Liver (tissue), 9 donors: ENCODE measurements around the gene RERE. TPM values are rescaled to one million over a fixed set of nuclear protein-coding genes. Genes with fewer than 3 reads are reported as not detected.

Experiments
- DNase-seq: peaks from one replicate; pipeline ENCODE4 v3.0.0-alpha.2; 2017; ENCODE audit warnings: low spot score
- H3K27ac ChIP-seq, 2 donors: one replicate each; pipeline ENCODE4 v1.7.0; 2013; ENCODE audit warnings: inconsistent platforms in 2 of 2, low read length in 2 of 2, control low read depth in 1 of 2, low read depth in 1 of 2, mild to moderate bottlenecking in 1 of 2
- H3K27me3 ChIP-seq, 4 donors: one replicate each; pipeline versions ENCODE4 v1.6.1 to v1.7.0; 2013; ENCODE audit warnings: low read length in 3 of 4, inconsistent platforms in 1 of 4, mild to moderate bottlenecking in 1 of 4, moderate library complexity in 1 of 4; ENCODE audit not compliant: control insufficient read depth in 4 of 4, insufficient read depth in 4 of 4
- H3K36me3 ChIP-seq, 4 donors: one replicate each; pipeline versions ENCODE4 v1.6.1 to v1.7.0; 2013; ENCODE audit warnings: low read length in 3 of 4, mild to moderate bottlenecking in 3 of 4, low read depth in 1 of 4, moderate library complexity in 1 of 4; ENCODE audit not compliant: control insufficient read depth in 4 of 4, insufficient read depth in 3 of 4
- H3K4me1 ChIP-seq, 4 donors: one replicate each; pipeline versions ENCODE4 v1.6.1 to v1.7.0; 2013; ENCODE audit warnings: low read length in 3 of 4, mild to moderate bottlenecking in 3 of 4, moderate library complexity in 1 of 4; ENCODE audit not compliant: control insufficient read depth in 4 of 4, insufficient read depth in 4 of 4
- H3K4me3 ChIP-seq, 3 donors: one replicate each; pipeline versions ENCODE4 v1.6.1 to v1.7.0; 2013; ENCODE audit warnings: low read length in 3 of 3, control low read depth in 1 of 3, low read depth in 1 of 3, mild to moderate bottlenecking in 1 of 3
- H3K9ac ChIP-seq, 2 donors: one replicate each; pipeline ENCODE4 v1.7.0; 2013; ENCODE audit warnings: low read length in 2 of 2, mild to moderate bottlenecking in 2 of 2, moderate library complexity in 2 of 2, control low read depth in 1 of 2, low read depth in 1 of 2
- H3K9me3 ChIP-seq, 4 donors: one replicate each; pipeline versions ENCODE4 v1.6.1 to v1.7.0; 2013; ENCODE audit warnings: low read length in 3 of 4; ENCODE audit not compliant: control insufficient read depth in 4 of 4
- EGR1 ChIP-seq, 2 donors: IDR thresholded peaks; 2 replicates each; pipeline ENCODE4 v1.6.1; 2016 to 2018; ENCODE audit warnings: antibody characterized with exemption in 2 of 2, low read depth in 2 of 2
- FOXA1 ChIP-seq: IDR thresholded peaks from 2 replicates; pipeline ENCODE4 v1.6.1; 2016; ENCODE audit warnings: antibody characterized with exemption
- FOXA2 ChIP-seq: IDR thresholded peaks from 2 replicates; pipeline ENCODE4 v1.6.1; 2016; ENCODE audit warnings: antibody characterized with exemption
- GABPA ChIP-seq, 2 donors: IDR thresholded peaks in 1 of 2; conservative IDR thresholded peaks in 1 of 2; 2 replicates each; pipeline ENCODE4 v1.6.1; 2016; ENCODE audit warnings: antibody characterized with exemption in 2 of 2, mild to moderate bottlenecking in 1 of 2, moderate library complexity in 1 of 2
- HNF4G ChIP-seq: IDR thresholded peaks from 2 replicates; pipeline ENCODE4 v1.6.1; 2016; ENCODE audit warnings: antibody characterized with exemption
- RAD21 ChIP-seq, 2 donors: IDR thresholded peaks; 2 replicates each; pipeline ENCODE4 v1.6.1; 2016; ENCODE audit warnings: antibody characterized with exemption in 2 of 2, mild to moderate bottlenecking in 2 of 2
- RXRA ChIP-seq, 2 donors: IDR thresholded peaks; 2 replicates each; pipeline ENCODE4 v1.6.1; 2017 to 2018; ENCODE audit warnings: antibody characterized with exemption in 2 of 2, mild to moderate bottlenecking in 1 of 2
- SP1 ChIP-seq: IDR thresholded peaks from 2 replicates; pipeline ENCODE4 v1.6.1; 2018; ENCODE audit warnings: antibody characterized with exemption, mild to moderate bottlenecking
- TAF1 ChIP-seq: conservative IDR thresholded peaks from 2 replicates; pipeline ENCODE4 v1.6.1; 2016; ENCODE audit warnings: antibody characterized with exemption, mild to moderate bottlenecking
- YY1 ChIP-seq: IDR thresholded peaks from 2 replicates; pipeline ENCODE4 v1.6.1; 2016; ENCODE audit warnings: antibody characterized with exemption, mild to moderate bottlenecking
- WGBS: extraction: QIAGEN DNeasy Blood & Tissue Kit; methylation state at CpG from one replicate; pipeline ENCODE4 v1.1.7; 2013; 5-methylcytosine and 5-hydroxymethylcytosine counted together
- polyA plus RNA-seq, 2 donors: library from polyadenylated mRNA; stranded (reverse) in 1 of 2; unstranded in 1 of 2; fragments of 200-250 nt in 1 of 2; fragments of >200 nt in 1 of 2; fragmentation: Nextera tagmentation in 1 of 2; extraction: Ambion mirVana in 1 of 2; gene quantifications; one replicate each; pipeline versions ENCODE4 v1.2.1 to v1.2.3, GENCODE V29; 2013 to 2015
- total RNA-seq, 2 donors: library from RNA; depleted of rRNA; stranded (reverse); fragments of >200 nt; gene quantifications; one replicate each; pipeline ENCODE4 v1.2.3, GENCODE V29; 2014
- TF ChIP-seq, protein P1 (sequence below): fragments of 150-350 bp; IDR thresholded peaks from 2 replicates; pipeline ENCODE4 v1.5.1; 2017; ENCODE audit warnings: improper control_type of control experiment, low read depth, low read length; ENCODE audit not compliant: missing input control
- TF ChIP-seq, protein P2 (sequence below): IDR thresholded peaks from 2 replicates; pipeline ENCODE4 v1.6.1; 2016; ENCODE audit warnings: antibody characterized with exemption
- TF ChIP-seq, protein P3 (sequence below): IDR thresholded peaks from 2 replicates; pipeline ENCODE4 v1.6.1; 2016; ENCODE audit warnings: antibody characterized with exemption
- donor health status: healthy.
- donor health status: healthy.
- donor health status: healthy.
- donor health status: healthy.
- donor health status: healthy.

The RERE gene
- total and polyA plus RNA-seq, 4 donors, result 9.8 to 49.1 (median 24.8) TPM

GRCh38 chr1:8856689-8857412 is 39.4 kb upstream of the RERE start:
- no peaks in the 10 kb centered on the region for H3K9me3 ChIP-seq
- H3K9ac ChIP-seq, result no peak overlapping the region
- no peaks in the 10 kb centered on the region for H3K27me3 ChIP-seq
- no peak overlapping the region for H3K4me3 ChIP-seq
- no peak for TF ChIP-seq YY1
- TF ChIP-seq, protein P1, sequence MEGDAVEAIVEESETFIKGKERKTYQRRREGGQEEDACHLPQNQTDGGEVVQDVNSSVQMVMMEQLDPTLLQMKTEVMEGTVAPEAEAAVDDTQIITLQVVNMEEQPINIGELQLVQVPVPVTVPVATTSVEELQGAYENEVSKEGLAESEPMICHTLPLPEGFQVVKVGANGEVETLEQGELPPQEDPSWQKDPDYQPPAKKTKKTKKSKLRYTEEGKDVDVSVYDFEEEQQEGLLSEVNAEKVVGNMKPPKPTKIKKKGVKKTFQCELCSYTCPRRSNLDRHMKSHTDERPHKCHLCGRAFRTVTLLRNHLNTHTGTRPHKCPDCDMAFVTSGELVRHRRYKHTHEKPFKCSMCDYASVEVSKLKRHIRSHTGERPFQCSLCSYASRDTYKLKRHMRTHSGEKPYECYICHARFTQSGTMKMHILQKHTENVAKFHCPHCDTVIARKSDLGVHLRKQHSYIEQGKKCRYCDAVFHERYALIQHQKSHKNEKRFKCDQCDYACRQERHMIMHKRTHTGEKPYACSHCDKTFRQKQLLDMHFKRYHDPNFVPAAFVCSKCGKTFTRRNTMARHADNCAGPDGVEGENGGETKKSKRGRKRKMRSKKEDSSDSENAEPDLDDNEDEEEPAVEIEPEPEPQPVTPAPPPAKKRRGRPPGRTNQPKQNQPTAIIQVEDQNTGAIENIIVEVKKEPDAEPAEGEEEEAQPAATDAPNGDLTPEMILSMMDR, result no peak
- no peak for TF ChIP-seq GABPA (IDR thresholded peaks at IDR 0.05 in 1 of 2, conservative IDR thresholded peaks at IDR 0.05 in 1 of 2)
- no peak for TF ChIP-seq RAD21 (IDR thresholded peaks at IDR 0.05)
- DNase-seq, result no peak
- WGBS, result 80% methylated on average over 14 of the region's 14 CpGs
- no peak overlapping the region for H3K27ac ChIP-seq
- peaks cover 0 to 29% (median 23%) of the 10 kb centered on the region in 4 donors for H3K4me1 ChIP-seq
- peaks cover 13 to 28% (median 19%) of the 10 kb centered on the region in 4 donors for H3K36me3 ChIP-seq

- Histone ChIP-seq H3K4me1 (peaks cover 0 to 25% (median 23%) of the 10 kb centered on the region in 4 donors), H3K9me3 (no peaks in the 10 kb centered on the region), H3K9ac (no peak overlapping the region), H3K36me3 (peaks cover 0 to 10% (median 4%) of the 10 kb centered on the region in 4 donors), H3K4me3 (no peak overlapping the region), H3K27ac (peak overlapping the region; percentile 28 to 53), H3K27me3 (no peaks in the 10 kb centered on the region)
- no peak for DNase-seq
- WGBS, result 89% methylated on average over 7 of the region's 7 CpGs
- TF ChIP-seq FOXA1 (no peak), SP1 (no peak)
- TF ChIP-seq, protein P1, result no peak
These were observed 36.8 kb upstream of the RERE start for GRCh38 chr1:8854240-8854639.

DNA sequence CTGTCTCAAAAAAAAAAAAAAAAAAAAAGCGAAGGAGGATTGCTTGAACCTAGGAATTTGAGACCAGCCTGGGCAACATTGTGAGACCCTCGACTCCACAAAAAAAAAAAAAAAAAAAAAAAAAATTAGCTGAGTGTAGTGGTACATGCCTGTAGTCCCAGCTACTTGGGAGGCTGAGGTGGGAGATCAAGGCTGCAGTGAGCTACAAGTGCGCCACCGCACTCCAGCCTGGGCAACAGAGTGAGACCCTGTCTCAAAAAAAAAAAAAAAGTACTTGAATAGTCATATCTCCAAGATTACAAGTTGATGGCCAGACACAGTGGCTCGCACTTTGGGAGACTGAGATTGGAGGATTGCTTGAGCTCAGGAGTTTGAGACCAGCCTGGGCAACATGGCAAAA is 33.6 kb upstream of the RERE start:
- H3K4me1 ChIP-seq, result peaks cover 3 to 17% (median 14%) of the 10 kb centered on the region in 4 donors
- DNase-seq, result no peak
- TF ChIP-seq HNF4G (no peak), FOXA2 (no peak), EGR1 (IDR thresholded peaks at IDR 0.05; ENCODE audit: low read depth in 2 of 2) (no peak), RAD21 (IDR thresholded peaks at IDR 0.05) (no peak), SP1 (no peak), TAF1 (no peak), FOXA1 (no peak), GABPA (IDR thresholded peaks at IDR 0.05 in 1 of 2, conservative IDR thresholded peaks at IDR 0.05 in 1 of 2) (no peak), YY1 (no peak), RXRA (IDR thresholded peaks at IDR 0.05) (no peak)
- TF ChIP-seq, protein P2, sequence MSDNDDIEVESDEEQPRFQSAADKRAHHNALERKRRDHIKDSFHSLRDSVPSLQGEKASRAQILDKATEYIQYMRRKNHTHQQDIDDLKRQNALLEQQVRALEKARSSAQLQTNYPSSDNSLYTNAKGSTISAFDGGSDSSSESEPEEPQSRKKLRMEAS, result no peak
- TF ChIP-seq, protein P3, sequence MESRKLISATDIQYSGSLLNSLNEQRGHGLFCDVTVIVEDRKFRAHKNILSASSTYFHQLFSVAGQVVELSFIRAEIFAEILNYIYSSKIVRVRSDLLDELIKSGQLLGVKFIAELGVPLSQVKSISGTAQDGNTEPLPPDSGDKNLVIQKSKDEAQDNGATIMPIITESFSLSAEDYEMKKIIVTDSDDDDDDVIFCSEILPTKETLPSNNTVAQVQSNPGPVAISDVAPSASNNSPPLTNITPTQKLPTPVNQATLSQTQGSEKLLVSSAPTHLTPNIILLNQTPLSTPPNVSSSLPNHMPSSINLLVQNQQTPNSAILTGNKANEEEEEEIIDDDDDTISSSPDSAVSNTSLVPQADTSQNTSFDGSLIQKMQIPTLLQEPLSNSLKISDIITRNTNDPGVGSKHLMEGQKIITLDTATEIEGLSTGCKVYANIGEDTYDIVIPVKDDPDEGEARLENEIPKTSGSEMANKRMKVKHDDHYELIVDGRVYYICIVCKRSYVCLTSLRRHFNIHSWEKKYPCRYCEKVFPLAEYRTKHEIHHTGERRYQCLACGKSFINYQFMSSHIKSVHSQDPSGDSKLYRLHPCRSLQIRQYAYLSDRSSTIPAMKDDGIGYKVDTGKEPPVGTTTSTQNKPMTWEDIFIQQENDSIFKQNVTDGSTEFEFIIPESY, result no peak
- TF ChIP-seq, protein P1, result no peak
- no peaks in the 10 kb centered on the region for H3K27me3 ChIP-seq
- WGBS, result 98% methylated on average over 5 of the region's 5 CpGs
- H3K9ac ChIP-seq, result no peak overlapping the region
- H3K4me3 ChIP-seq, result no peak overlapping the region
- H3K36me3 ChIP-seq, result no peaks in the 10 kb centered on the region
- H3K27ac ChIP-seq, result no peak overlapping the region
- H3K9me3 ChIP-seq, result no peaks in the 10 kb centered on the region
